ENCODE data around the gene GIMAP5.

GRCh38 chr7:150781961-150782360, 44.7 kb downstream of the GIMAP5 start:
- TF ChIP-seq CTCF (IDR thresholded peaks at IDR 0.05; ENCODE audit: insufficient read depth, low read depth, low read length) (no peak), EZH2 (IDR thresholded peaks at IDR 0.05; ENCODE audit: insufficient read depth, low read length) (no peak)
